Measurements from ENCODE around the gene ABLIM1.

Gene ABLIM1

DNA sequence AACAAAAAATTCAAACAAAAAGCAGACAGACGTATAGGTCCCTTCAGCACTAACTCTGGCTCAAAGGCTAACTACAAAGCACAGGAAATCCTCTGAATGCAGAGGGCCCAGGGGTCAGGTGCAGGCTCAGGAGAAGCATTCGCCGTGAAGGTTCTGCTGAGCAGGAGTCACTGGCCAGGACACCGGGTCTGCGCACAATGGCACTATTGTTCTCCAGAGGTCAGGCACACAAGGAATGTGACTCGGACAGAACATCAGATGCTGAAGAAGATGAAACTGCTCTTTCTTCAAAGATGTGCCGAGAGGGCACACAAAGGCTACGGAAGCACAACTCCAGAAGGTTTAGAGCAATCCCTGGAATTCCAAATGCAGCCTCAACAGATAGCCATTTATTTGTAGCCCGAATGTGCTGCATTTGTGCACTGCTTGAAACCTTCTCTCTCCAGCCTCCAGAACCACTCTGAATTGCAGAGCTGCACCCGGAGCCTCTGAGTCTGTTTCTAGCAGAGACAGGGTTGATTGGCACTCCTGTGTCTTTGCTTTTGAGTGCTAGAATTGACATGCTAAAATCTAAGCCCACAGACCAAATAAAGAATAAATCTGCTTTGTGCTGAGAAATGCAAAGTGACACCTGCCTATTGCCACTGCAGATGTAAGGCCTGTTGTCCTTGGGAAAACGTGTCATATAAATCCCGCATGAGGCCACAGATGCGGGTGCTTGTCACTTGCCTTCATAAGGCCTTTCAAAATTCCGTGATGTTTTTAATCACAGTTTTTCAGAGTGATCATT lies 168.4 kb downstream of the ABLIM1 start:
- H3K9me3 ChIP-seq, result peaks cover 5% of the 10 kb centered on the region; the same call in 1 of the 2 replicates
- H4K20me1 ChIP-seq, result no peaks in the 10 kb centered on the region
- TF ChIP-seq Cebpa-rat (IDR thresholded peaks at IDR 0.05), result no peak
- H3K4me3 ChIP-seq, result no peak overlapping the region
- no peaks in the 10 kb centered on the region for H3K27me3 ChIP-seq
- H3K4me2 ChIP-seq, result no peak overlapping the region
- H3K9ac ChIP-seq, result no peak overlapping the region
- no peak overlapping the region for H3K27ac ChIP-seq
- peaks cover 13% of the 10 kb centered on the region for H3K4me1 ChIP-seq
- no peaks in the 10 kb centered on the region for H3K36me3 ChIP-seq

DNA sequence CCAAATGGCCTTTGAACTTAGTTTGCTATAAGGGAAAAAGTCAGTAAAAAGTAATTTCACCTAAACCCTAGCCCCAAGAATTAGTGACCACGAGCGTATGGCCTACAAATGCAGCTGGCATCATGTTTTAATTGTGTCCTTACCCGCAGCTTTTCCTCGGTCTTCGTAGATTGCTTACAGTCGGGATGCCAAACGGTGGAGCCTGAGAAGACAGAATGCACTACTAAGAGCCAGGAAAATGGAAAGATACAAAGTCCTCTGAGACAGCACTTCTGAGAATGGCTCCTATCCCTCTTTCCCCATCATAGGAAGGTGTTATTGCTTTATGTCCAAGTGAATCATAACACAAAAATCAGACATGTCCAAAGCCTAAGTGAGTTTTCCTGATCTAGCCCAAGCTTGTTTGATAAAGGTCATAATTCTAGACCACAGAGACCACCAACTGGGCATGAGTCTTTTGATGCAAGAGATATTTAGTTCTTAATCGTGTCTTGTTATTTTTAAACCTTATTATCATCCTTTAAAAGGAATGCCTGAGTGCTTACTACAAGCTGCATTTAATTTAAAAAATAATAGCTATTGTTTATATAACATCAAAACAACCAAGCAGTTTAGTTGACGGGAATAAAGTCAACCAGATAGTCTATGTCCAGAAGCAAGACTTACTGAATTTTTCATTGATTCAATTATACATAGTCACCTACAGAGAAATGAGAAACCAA lies 170.1 kb downstream of the ABLIM1 start:
- peaks cover 7% of the 10 kb centered on the region; the same call in 1 of the 2 replicates for H3K9me3 ChIP-seq
- no peak overlapping the region for H3K9ac ChIP-seq
- no peaks in the 10 kb centered on the region for H3K27me3 ChIP-seq
- H3K36me3 ChIP-seq, result no peaks in the 10 kb centered on the region
- H3K27ac ChIP-seq, result no peak overlapping the region
- no peak for TF ChIP-seq Cebpa-rat (IDR thresholded peaks at IDR 0.05)
- peaks cover 10% of the 10 kb centered on the region for H3K4me1 ChIP-seq
- no peaks in the 10 kb centered on the region for H4K20me1 ChIP-seq
- H3K4me2 ChIP-seq, result no peak overlapping the region
- H3K4me3 ChIP-seq, result no peak overlapping the region

DNA sequence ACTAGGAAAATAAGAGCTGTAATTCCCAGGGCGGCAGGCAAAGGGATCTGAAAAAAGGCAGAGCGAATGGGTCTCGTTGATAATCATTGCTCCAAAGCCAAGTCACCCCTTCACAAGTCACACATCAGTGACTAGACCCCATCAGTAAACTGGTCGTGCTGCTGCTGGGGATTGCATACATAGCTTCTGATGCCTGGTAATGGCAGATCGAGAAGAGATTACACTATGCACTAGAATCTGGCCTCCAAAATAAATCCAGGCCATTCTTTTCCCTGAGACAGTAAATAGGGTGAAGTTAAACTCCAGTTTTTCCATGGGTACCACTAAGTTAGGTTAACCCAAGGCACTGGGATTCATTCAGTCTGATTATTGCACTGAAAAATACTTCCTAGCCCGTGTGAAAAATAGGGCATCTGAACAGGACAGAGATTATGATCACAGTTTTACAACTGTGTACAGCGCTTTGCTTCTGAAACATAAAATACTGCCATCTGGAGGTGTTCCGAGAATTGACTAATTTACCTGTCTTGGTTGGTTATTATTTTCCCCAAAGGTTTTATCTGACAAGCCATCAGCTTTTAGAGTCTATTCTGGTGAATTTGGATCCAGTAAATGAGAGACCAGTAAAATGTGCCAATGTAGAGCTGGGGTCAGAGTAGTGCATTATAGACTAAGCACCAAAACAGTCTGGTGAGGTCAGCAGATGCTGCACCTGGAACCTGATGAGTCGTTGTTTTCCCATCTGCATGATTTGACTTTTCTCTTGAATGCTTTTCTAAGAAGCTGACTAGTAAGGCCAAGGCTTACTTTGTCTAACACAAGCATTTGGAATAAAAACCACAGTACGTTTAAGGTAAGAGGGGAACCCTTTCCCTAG lies 170.9 kb downstream of the ABLIM1 start:
- H3K27ac ChIP-seq, result no peak overlapping the region
- no peak overlapping the region for H3K9ac ChIP-seq
- no peak overlapping the region for H3K4me3 ChIP-seq

DNA sequence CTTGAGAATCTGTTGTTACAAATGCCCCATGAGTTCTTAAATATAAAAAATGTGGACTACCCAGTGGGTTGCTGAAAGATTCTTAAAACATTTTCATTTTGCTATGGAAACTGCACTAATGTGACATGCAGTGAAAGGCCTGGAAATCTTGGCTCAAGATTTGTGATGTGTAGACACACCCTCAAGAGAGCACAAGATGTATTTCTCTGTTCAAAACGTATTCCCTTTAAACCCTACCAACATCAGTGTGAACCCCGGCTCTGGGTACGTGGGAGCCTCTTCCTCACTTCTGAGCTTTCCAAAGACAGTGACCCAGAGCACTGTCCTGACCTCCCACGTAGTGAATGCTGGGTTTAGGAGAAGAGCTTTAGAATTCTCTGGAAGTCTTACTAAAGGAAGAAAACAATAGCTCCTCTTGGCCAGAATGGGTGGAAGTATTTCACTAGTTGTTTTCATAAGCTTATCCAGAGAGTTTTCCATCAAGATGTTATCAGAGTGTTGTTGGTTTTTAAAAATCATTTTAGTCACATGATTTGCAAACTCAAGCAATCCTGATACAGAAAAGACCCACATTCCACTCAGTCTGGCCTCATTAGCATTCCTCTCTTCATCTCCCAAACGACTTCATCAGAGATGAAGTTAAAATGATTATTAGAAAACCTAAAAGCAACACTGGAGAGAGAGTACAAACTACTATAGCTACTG lies 172.2 kb downstream of the ABLIM1 start:
- TF ChIP-seq Cebpa-rat (IDR thresholded peaks at IDR 0.05), result no peak
- H3K27ac ChIP-seq, result no peak overlapping the region
- H3K36me3 ChIP-seq, result no peaks in the 10 kb centered on the region
- H3K27me3 ChIP-seq, result no peaks in the 10 kb centered on the region
- H3K9ac ChIP-seq, result no peak overlapping the region
- H3K9me3 ChIP-seq, result peaks cover 7% of the 10 kb centered on the region; the same call in 1 of the 2 replicates
- H3K4me2 ChIP-seq, result no peak overlapping the region
- H4K20me1 ChIP-seq, result no peaks in the 10 kb centered on the region
- no peak overlapping the region for H3K4me3 ChIP-seq
- no peaks in the 10 kb centered on the region for H3K4me1 ChIP-seq

More for the DNA sequence above, 170.9 kb downstream of the ABLIM1 start:
- H3K9me3 ChIP-seq, result peaks cover 7% of the 10 kb centered on the region; the same call in 1 of the 2 replicates
- peaks cover 2% of the 10 kb centered on the region for H3K4me1 ChIP-seq
- no peaks in the 10 kb centered on the region for H3K27me3 ChIP-seq
- H3K36me3 ChIP-seq, result no peaks in the 10 kb centered on the region
- no peak for TF ChIP-seq Cebpa-rat (IDR thresholded peaks at IDR 0.05)
- no peak overlapping the region for H3K4me2 ChIP-seq
- H4K20me1 ChIP-seq, result no peaks in the 10 kb centered on the region

GRCh38 chr10:114483575-114483974 lies 174.5 kb downstream of the ABLIM1 start:
- no peak for TF ChIP-seq Cebpa-rat (IDR thresholded peaks at IDR 0.05)
- Histone ChIP-seq H3K27me3 (no peaks in the 10 kb centered on the region), H3K4me2 (no peak overlapping the region), H3K9ac (no peak overlapping the region), H3K4me3 (no peak overlapping the region), H3K4me1 (no peaks in the 10 kb centered on the region), H3K27ac (no peak overlapping the region), H4K20me1 (no peaks in the 10 kb centered on the region), H3K36me3 (no peaks in the 10 kb centered on the region), H3K9me3 (peaks cover 7% of the 10 kb centered on the region; the same call in 1 of the 2 replicates)

GRCh38 chr10:114482480-114483304 lies 175.4 kb downstream of the ABLIM1 start:
- no peaks in the 10 kb centered on the region for H4K20me1 ChIP-seq
- H3K4me3 ChIP-seq, result no peak overlapping the region
- H3K9me3 ChIP-seq, result peaks cover 7% of the 10 kb centered on the region; the same call in 1 of the 2 replicates
- no peak overlapping the region for H3K27ac ChIP-seq
- H3K4me2 ChIP-seq, result no peak overlapping the region
- no peak for TF ChIP-seq Cebpa-rat (IDR thresholded peaks at IDR 0.05)
- H3K9ac ChIP-seq, result no peak overlapping the region
- no peaks in the 10 kb centered on the region for H3K27me3 ChIP-seq
- no peaks in the 10 kb centered on the region for H3K36me3 ChIP-seq
- no peaks in the 10 kb centered on the region for H3K4me1 ChIP-seq

DNA sequence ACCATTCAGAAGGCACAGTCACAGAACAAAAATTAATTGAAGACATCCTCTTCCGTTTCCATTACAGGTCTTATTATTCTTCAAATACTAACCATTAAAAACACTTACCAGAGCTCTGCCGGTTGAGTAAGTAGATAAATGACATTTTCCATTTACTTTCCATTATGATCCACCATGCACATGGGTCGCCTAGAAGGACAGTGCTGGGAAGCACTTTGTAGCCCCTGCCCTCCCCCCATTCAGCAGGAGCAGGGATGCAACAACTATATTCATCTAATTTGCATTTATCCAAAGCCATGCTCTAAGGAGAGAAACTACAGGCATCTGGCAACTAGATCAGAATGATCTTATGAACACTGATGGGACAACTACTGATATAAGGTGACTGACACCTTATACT lies 177.0 kb downstream of the ABLIM1 start:
- Histone ChIP-seq H3K4me2 (no peak overlapping the region), H3K27ac (no peak overlapping the region), H3K27me3 (no peaks in the 10 kb centered on the region), H3K9me3 (peaks cover 7% of the 10 kb centered on the region; the same call in 1 of the 2 replicates), H3K36me3 (no peaks in the 10 kb centered on the region), H3K4me3 (no peak overlapping the region), H4K20me1 (no peaks in the 10 kb centered on the region), H3K4me1 (no peaks in the 10 kb centered on the region), H3K9ac (no peak overlapping the region)
- no peak for TF ChIP-seq Cebpa-rat (IDR thresholded peaks at IDR 0.05)

- H3K9me3 ChIP-seq, result peaks cover 3% of the 10 kb centered on the region; the same call in 1 of the 2 replicates
- H3K9ac ChIP-seq, result no peak overlapping the region
- H3K4me2 ChIP-seq, result no peak overlapping the region
- no peak overlapping the region for H3K4me3 ChIP-seq
- no peaks in the 10 kb centered on the region for H3K36me3 ChIP-seq
- H3K27ac ChIP-seq, result no peak overlapping the region
- H3K4me1 ChIP-seq, result no peaks in the 10 kb centered on the region
- H3K27me3 ChIP-seq, result no peaks in the 10 kb centered on the region
- no peak for TF ChIP-seq Cebpa-rat (IDR thresholded peaks at IDR 0.05)
- H4K20me1 ChIP-seq, result no peaks in the 10 kb centered on the region
These were observed 178.2 kb downstream of the ABLIM1 start for GRCh38 chr10:114479836-114480235.
